AG20443 (cell line): Measurements from ENCODE around the gene CPVL.

Experiments
- DNase-seq: peaks from one replicate; pipeline ENCODE4 v3.0.0; 2012; ENCODE audit warnings: low spot score, mixed read lengths

CPVL gene

DNA sequence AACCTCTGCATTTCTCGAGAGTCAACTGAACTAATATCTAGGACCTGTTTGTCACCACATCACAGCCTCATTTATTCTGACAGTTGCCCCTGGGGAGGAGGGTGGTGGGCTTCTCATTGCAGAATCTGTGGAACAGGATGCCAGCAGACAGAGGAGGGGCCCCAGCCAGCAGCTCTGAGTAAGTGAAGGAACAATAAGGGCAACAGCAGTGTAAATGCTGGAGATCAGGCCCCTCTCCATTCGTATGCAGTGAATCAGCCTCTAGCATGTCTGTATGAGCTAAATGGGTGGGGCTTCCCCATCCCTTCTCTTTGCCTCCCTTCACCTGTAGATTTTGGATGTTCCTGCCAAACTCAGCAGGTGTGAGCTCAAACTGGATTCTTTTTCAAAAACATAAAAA is 7.7 kb upstream of the CPVL start:
- DNase-seq: no peak

DNA sequence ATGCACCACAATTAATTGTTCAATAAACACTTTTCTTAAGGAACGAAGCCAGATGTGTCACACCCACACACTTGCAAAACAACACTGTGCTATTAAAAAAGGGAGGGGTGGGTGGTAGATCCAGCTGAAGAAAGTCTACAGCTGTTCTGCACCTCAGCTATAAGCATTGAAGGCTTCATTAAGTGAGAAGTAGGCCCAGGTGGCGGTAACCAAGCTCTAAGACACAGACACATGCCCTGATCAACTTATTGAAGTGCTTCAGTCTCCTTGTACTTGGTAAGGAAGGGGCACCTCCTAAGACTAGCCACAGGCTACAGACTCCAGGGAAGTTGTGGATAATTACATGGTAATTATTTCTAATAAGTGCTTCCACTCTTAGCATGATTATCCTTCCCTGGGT is 4.5 kb upstream of the CPVL start:
- DNase-seq: no peak

DNA sequence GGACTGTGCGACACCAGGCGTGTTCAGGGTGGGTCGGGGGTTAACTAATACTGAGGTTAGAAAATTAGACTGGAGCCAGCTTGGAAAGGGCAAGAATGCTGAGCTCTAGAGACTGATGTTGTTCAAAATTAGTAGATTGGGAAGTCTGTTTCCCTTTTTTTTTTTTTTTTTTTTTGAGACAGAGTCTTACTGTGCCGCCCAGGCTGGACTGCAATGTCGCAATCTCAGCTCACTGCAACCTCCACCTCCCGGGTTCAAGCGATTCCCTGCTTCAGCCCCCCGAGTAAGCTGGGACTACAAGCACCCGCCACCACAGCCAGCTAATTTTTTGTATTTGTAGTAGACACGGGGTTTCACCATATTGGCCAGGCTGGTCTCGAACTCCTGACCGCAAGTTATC is 2.7 kb upstream of the CPVL start:
- DNase-seq: no peak

GRCh38 chr7:29147821-29148220 is 1.5 kb upstream of the CPVL start:
- DNase-seq: no peak

DNA sequence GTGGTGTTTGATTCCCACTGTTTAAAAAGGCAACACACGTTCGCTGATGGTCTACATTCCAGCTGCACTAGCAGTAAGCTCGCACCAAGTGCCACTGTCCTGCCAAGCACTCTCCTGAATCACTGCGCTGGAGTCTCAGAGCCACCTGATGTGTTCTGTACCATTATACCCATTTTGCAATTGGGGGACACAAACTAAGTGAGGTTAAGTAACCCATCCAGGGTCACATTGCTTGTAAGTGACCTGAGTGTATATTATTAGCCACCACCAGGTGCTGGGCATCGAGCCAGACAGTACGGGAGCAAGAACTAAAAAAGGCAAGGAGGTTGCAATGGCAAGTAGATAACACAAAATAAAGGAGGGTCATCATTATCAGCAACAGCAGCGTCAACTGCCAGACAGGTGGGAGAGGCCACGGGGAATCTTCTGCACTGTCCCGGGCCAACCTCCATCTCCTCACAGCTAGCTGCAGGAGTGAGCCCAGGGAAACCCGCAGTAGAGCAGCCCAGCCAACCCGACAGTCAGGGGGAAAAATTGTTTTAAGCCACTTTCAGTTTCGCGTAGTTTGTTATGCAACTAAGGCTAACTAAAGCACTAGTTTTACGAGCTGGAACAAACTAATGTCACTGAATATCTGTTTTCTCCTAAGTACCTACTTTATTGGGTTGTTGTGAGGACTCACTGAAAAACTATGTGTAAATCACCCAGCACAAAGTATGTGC is 712 bp upstream of the CPVL start:
- peak; percentile 28 for DNase-seq

GRCh38 chr7:29145553-29146056 is 732 bp downstream of the CPVL start:
- no peak for DNase-seq

- no peak for DNase-seq
Observed at GRCh38 chr7:29143751-29144150, 2.6 kb downstream of the CPVL start.

DNA sequence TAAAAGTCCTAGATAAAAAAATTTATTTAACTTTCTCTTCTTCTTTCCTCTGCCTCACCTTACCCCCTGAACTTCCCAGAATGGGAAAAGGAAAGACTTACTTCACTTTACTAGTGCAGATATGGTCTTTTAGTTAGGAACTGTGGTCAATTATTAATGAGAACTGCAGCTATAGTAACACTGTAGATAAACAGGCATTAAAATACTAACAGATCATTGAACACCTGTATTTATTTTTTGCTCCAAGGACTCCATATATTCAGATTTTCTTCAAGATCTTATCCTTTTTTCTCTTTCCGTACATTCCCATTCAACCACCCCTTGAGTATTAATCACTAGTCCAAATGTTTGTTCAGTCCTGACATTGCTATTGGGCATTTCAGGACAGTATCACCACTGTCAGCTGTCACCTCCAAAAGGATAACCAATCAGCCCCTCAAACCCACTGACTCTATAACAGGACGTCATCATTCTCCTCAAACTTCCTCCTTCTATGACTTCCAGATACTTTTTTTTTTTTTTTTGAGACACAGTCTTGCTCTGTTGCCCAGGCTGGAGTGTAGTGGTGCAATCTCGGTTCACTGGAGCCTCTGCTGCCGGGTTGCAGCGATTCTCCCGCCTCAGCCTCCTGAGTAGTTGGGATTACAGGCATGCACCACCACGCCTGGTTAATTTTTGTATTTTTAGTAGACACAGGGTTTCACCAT is 4.2 kb downstream of the CPVL start:
- no peak for DNase-seq

- DNase-seq: no peak
Observed at GRCh38 chr7:29140873-29141468, 5.4 kb downstream of the CPVL start.

DNA sequence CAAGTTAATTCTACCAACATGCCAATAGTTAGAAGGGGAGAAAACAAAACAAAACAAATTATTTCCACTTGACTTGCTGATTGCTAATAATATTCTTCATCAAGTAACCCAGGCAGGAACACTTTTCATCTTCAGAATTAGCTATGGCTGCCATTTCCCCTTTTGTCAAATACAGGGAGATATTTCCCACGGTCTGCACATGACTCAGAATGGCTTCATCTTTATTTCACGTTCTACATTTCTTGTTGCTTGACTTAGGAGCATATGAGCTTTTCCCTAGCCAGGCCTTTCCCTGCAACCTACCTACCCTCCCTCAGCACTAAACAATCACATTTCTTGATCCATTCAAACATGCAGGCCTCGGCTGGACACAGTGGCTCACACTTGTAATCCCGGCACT is 6.5 kb downstream of the CPVL start:
- DNase-seq: no peak

DNA sequence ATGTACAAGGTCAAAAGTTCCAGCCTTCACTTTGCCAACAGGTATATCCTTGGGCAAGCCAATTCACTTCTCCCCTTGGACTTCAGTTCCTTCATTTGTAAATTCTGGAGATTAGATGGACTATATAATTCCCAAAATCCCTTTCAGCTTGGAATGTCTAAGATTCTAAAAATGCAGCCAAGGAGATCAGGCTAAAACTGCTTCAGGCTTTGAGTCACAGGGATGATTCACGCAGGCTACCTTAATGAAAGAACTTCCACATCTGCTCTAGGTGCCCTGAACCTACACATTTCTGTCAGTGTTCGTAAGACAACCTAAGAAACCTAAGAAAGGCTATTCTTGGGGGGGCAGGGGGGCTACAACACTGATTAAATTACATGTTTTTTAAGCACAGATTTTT is 7.1 kb downstream of the CPVL start:
- DNase-seq: no peak

DNA sequence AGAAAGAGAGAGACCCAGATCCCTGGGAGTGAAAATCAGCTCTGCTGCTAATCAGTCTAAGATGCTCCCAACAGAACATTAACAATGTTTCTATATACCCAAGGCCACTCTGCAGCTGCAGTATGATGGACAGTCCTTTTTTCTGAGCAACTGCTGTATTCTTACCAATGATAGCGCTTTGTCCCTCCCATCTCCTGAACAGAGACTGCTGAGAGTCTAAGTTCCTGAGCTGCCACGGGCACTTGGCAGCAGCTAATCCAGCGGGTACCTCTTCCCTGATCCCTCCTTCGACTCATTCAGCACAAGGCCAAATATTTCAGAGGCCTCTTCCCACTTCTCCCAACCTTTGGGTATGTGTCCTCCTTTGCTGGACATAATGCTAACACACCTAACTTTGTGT is 7.7 kb downstream of the CPVL start:
- no peak for DNase-seq

GRCh38 chr7:29135846-29136245 is 10.5 kb downstream of the CPVL start:
- no peak for DNase-seq

DNA sequence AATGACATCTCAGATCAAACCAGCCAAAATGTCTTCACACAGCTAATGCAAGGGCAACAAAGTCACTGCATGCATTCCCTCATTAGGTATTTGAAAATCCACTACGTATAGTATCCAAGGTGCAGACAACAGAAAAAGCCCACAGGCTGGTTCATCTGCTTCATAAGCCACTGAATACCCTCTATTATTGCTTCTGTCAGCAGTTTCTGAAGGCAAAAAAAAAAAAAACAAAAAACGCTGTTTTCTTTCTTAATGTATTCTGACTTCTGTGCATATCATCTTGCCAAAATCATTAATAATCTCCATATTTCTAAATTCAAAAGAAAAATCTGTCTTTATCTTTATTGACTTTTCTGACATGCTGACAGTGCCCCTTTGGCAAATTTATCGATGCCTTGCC is 13.4 kb downstream of the CPVL start:
- no peak for DNase-seq

DNA sequence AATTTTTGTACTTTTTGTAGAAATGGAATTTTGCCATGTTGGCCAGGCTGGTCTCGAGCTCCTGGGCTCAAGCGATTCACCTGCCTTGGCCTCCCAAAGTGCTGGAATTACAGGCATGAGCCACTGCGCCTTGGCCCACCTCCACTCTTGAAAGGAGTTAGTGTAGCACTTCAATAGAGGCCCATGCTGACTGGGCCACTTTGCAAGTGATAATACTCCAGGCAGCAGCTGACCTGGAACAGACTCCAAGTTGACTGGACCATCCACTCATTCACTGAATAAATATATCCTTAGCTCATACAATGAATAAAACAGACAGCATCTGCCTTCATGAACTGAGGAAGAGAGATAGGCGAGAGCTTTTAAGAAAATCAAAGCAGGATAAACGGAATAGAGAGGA is 14.7 kb downstream of the CPVL start:
- DNase-seq: no peak

DNA sequence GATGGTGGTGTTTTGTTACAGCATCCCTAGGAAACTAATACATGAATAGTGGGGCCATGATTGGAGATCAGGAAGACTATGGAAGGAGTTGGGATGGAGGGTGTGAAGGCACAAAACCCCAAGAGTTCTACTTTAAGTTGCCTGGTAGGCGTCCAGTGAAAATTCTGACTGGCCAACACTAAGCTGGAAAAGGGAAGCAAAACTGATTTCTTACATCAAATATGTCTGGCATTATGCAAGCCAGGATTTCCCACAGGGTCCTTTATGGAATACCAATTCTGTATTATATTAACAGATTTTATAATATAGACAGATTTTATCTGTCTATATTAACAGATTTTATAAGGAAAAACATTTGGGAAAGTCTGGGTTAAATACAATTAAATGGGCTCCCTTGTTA is 16.2 kb downstream of the CPVL start:
- DNase-seq: no peak

GRCh38 chr7:29127527-29127926 is 18.8 kb downstream of the CPVL start:
- DNase-seq: no peak

- no peak for DNase-seq
Observed at GRCh38 chr7:29126804-29127203, 19.5 kb downstream of the CPVL start.

GRCh38 chr7:29123626-29124190 is 22.6 kb downstream of the CPVL start:
- DNase-seq: no peak

DNA sequence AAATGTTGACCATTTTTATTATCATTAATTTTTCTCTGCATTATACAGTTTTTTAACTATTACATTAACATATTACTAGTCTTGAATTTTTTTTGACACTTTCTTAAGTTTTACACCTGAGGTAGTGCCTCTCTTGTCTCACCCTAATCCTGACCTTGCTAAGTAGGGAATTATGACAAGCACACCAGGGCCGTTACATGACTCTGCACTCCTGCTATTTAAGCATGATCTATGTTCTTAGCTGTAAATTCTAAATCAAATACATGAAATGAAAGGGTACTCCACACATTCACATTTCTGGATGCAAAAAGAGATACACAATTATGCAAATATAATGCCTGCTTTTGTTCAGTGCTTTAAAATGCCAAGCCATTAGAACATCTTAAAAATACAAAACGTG is 23.6 kb downstream of the CPVL start:
- no peak for DNase-seq

DNA sequence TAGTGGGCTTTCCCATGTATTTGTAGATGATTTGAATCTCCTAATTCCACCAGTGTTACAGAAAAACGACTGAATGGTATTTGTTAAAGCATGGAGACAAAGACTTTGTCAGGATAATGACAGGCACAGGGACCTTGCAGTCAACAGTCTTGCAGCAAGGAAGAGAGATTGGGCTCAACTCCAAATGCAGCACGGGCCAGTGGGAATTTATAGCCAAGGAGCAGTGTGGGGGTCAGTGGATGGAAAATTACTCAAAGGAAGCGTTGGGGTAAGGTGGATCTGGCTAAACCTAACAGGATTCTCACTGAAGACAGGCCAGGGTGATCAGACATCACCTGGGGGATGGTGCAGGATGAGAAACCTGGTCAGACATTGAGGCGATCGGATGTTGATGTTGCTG is 24.3 kb downstream of the CPVL start:
- no peak for DNase-seq

GRCh38 chr7:29120955-29121354 is 25.4 kb downstream of the CPVL start:
- no peak for DNase-seq

DNA sequence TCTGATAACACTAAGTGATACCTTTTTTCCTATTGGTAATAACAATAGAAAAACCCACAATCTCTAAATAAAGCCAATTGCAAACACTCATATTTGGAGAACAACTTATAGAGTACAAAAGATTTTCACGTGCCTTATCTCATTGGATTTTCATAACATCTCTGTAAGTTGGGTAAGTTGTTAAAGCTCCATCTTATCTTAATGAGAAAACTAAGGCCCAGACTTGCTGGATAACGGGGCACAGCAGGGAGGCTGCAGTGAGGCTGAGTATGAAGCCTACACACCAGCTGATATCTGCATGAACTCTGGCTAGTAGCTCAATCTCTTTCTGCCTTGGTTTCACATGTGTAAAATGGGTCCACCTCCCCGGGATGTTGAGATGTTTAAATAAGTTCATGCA is 26.8 kb downstream of the CPVL start:
- DNase-seq: no peak
